ENCODE results near the gene MCRS1. TPM values are rescaled to one million over a fixed set of nuclear protein-coding genes. Genes with fewer than 3 reads are reported as not detected.

The MCRS1 gene
- total RNA-seq, 1 donor from 2014 or later = 103 TPM

- no peak for TF ChIP-seq CTCF (IDR thresholded peaks at IDR 0.05; ENCODE audit: partially characterized antibody, unreplicated experiment)
- Mint-ChIP-seq H3K4me1 (ENCODE audit: low read depth, unreplicated experiment) (peaks cover 11% of the 10 kb centered on the region), H3K27ac (ENCODE audit: unreplicated experiment) (no peak overlapping the region), H3K4me3 (ENCODE audit: unreplicated experiment) (no peak overlapping the region), H3K27me3 (ENCODE audit: unreplicated experiment) (peaks cover 4% of the 10 kb centered on the region), H3K9me3 (ENCODE audit: unreplicated experiment) (peaks cover 8% of the 10 kb centered on the region), H3K36me3 (ENCODE audit: unreplicated experiment) (peaks cover 9% of the 10 kb centered on the region)
- no peak for DNase-seq
These were observed 10.6 kb downstream of the MCRS1 start for GRCh38 chr12:49557187-49557916.

- Mint-ChIP-seq H3K27me3 (ENCODE audit: unreplicated experiment) (peaks cover 4% of the 10 kb centered on the region), H3K4me3 (ENCODE audit: unreplicated experiment) (no peak overlapping the region), H3K36me3 (ENCODE audit: unreplicated experiment) (peaks cover 5% of the 10 kb centered on the region), H3K27ac (ENCODE audit: unreplicated experiment) (no peak overlapping the region), H3K4me1 (ENCODE audit: low read depth, unreplicated experiment) (peaks cover 6% of the 10 kb centered on the region), H3K9me3 (ENCODE audit: unreplicated experiment) (peaks cover 7% of the 10 kb centered on the region)
- no peak for DNase-seq
- no peak for TF ChIP-seq CTCF (IDR thresholded peaks at IDR 0.05; ENCODE audit: partially characterized antibody, unreplicated experiment)
These were observed 11.4 kb downstream of the MCRS1 start for GRCh38 chr12:49556391-49557186.

- H3K4me1 Mint-ChIP-seq (ENCODE audit: low read depth, unreplicated experiment) = peaks cover 6% of the 10 kb centered on the region
- no peak overlapping the region for H3K27ac Mint-ChIP-seq (ENCODE audit: unreplicated experiment)
- no peak for DNase-seq
- H3K27me3 Mint-ChIP-seq (ENCODE audit: unreplicated experiment) = peaks cover 4% of the 10 kb centered on the region
- no peak for TF ChIP-seq CTCF (IDR thresholded peaks at IDR 0.05; ENCODE audit: partially characterized antibody, unreplicated experiment)
- peaks cover 2% of the 10 kb centered on the region for H3K36me3 Mint-ChIP-seq (ENCODE audit: unreplicated experiment)
- H3K4me3 Mint-ChIP-seq (ENCODE audit: unreplicated experiment) = peak overlapping the region; percentile 20
- peaks cover 10% of the 10 kb centered on the region for H3K9me3 Mint-ChIP-seq (ENCODE audit: unreplicated experiment)
These were observed 12.1 kb downstream of the MCRS1 start for GRCh38 chr12:49555631-49556390.

- TF ChIP-seq CTCF (IDR thresholded peaks at IDR 0.05; ENCODE audit: partially characterized antibody, unreplicated experiment) = no peak
- Mint-ChIP-seq H3K36me3 (ENCODE audit: unreplicated experiment) (no peaks in the 10 kb centered on the region), H3K4me3 (ENCODE audit: unreplicated experiment) (no peak overlapping the region), H3K27me3 (ENCODE audit: unreplicated experiment) (peaks cover 4% of the 10 kb centered on the region), H3K4me1 (ENCODE audit: low read depth, unreplicated experiment) (peaks cover 13% of the 10 kb centered on the region), H3K9me3 (ENCODE audit: unreplicated experiment) (peaks cover 15% of the 10 kb centered on the region), H3K27ac (ENCODE audit: unreplicated experiment) (no peak overlapping the region)
- DNase-seq = peak; percentile 37
These were observed 13.7 kb downstream of the MCRS1 start for GRCh38 chr12:49554266-49554665.

Data from glutamatergic neuron (in vitro differentiated cells).